Measurements from ENCODE around the gene MPL. TPM values are rescaled to one million over a fixed set of nuclear protein-coding genes. Genes with fewer than 3 reads are reported as not detected.

Gene MPL
- total and polyA plus RNA-seq, 7 donors: not detected

- no peak overlapping the region for H3K4me3 ChIP-seq
- intact Hi-C loops (cut with DNase I): loop anchor here (2.0 kb wide), 1 partner anchor 25 kb away; no protein-coding TSS in a partner anchor
- H3K27me3 ChIP-seq: no peaks in the 10 kb centered on the region
- peak overlapping the region; percentile 92 to 96 (median 94) for H3K27ac ChIP-seq
- peaks cover 0 to 29% (median 24%) of the 10 kb centered on the region in 4 donors for H3K4me1 ChIP-seq
- 58 to 87% methylated on average over 2 of the region's 2 CpGs for WGBS, 2 donors
- H3K36me3 ChIP-seq: peaks cover 12 to 51% (median 27%) of the 10 kb centered on the region in 4 donors
- DNase-seq: no peak
- H3K9me3 ChIP-seq: no peaks in the 10 kb centered on the region
- no peak for TF ChIP-seq CTCF (IDR thresholded peaks at IDR 0.05)
Observed at GRCh38 chr1:43365678-43366077, 28.1 kb downstream of the MPL start.

GRCh38 chr1:43366179-43366578, 28.6 kb downstream of the MPL start:
- peak overlapping the region; percentile 92 to 96 (median 94) for H3K27ac ChIP-seq
- H3K4me3 ChIP-seq: peak overlapping the region in 2 of 4 donors; percentile 88 to 89
- no peaks in the 10 kb centered on the region for H3K27me3 ChIP-seq
- TF ChIP-seq POLR2A (IDR thresholded peaks at IDR 0.05) (peak in 1 of 2 donors; percentile 71), POLR2AphosphoS5 (IDR thresholded peaks at IDR 0.05) (no peak)
- H3K9me3 ChIP-seq: no peaks in the 10 kb centered on the region
- intact Hi-C loops (cut with DNase I): loop anchor here (2.0 kb wide), 1 partner anchor 25 kb away; no protein-coding TSS in a partner anchor
- H3K36me3 ChIP-seq: peaks cover 12 to 46% (median 27%) of the 10 kb centered on the region in 4 donors
- DNase-seq: no peak
- WGBS, 2 donors: 12 to 53% methylated on average over 11 of the region's 11 CpGs
- peaks cover 0 to 29% (median 24%) of the 10 kb centered on the region in 4 donors for H3K4me1 ChIP-seq

- H3K27ac ChIP-seq: peak overlapping the region; percentile 92 to 96 (median 94)
- H3K9me3 ChIP-seq: no peaks in the 10 kb centered on the region
- peak overlapping the region; percentile 86 to 89 (median 88) for H3K4me3 ChIP-seq
- H3K27me3 ChIP-seq: no peaks in the 10 kb centered on the region
- DNase-seq: no peak
- TF ChIP-seq EP300 (IDR thresholded peaks at IDR 0.05) (no peak), POLR2AphosphoS5 (IDR thresholded peaks at IDR 0.05) (no peak), CTCF (IDR thresholded peaks at IDR 0.05) (no peak), POLR2A (IDR thresholded peaks at IDR 0.05) (no peak)
- peaks cover 12 to 42% (median 27%) of the 10 kb centered on the region in 4 donors for H3K36me3 ChIP-seq
- intact Hi-C loops (cut with DNase I): loop anchor here (2.0 kb wide), 1 partner anchor 24 kb away; no protein-coding TSS in a partner anchor
- H3K4me1 ChIP-seq: peaks cover 0 to 29% (median 24%) of the 10 kb centered on the region in 4 donors
- WGBS, 2 donors: 7 to 31% methylated on average over 5 of the region's 5 CpGs
Observed at GRCh38 chr1:43366601-43367025, 29.0 kb downstream of the MPL start.

GRCh38 chr1:43367026-43367903, 29.6 kb downstream of the MPL start:
- H3K4me1 ChIP-seq: peaks cover 0 to 29% (median 24%) of the 10 kb centered on the region in 4 donors
- H3K4me3 ChIP-seq: peak overlapping the region; percentile 86 to 89 (median 88)
- no peak for TF ChIP-seq EP300 (IDR thresholded peaks at IDR 0.05)
- TF ChIP-seq POLR2A (IDR thresholded peaks at IDR 0.05): peak in 1 of 2 donors; percentile 24
- H3K36me3 ChIP-seq: peaks cover 12 to 35% (median 27%) of the 10 kb centered on the region in 4 donors
- intact Hi-C loops (cut with DNase I): loop anchor here (2.0 kb wide), 1 partner anchor 24 kb away; no protein-coding TSS in a partner anchor
- WGBS, 2 donors: 0 to 3% methylated on average over 48 of the region's 48 CpGs
- no peak for DNase-seq
- peak overlapping the region; percentile 92 to 96 (median 94) for H3K27ac ChIP-seq
- no peaks in the 10 kb centered on the region for H3K27me3 ChIP-seq
- H3K9me3 ChIP-seq: no peaks in the 10 kb centered on the region

- H3K27me3 ChIP-seq: no peaks in the 10 kb centered on the region
- TF ChIP-seq POLR2A (IDR thresholded peaks at IDR 0.05) (peak in 1 of 2 donors; percentile 72), EP300 (IDR thresholded peaks at IDR 0.05) (no peak), POLR2AphosphoS5 (IDR thresholded peaks at IDR 0.05) (peak; percentile 56 to 90 (median 76)), CTCF (IDR thresholded peaks at IDR 0.05) (peak in 1 of 4 experiments; percentile 29)
- H3K27ac ChIP-seq: peak within 1 kb of the TSS; percentile 92 to 96 (median 94)
- WGBS, 2 donors: 1% methylated on average over 58 of the region's 58 CpGs
- H3K4me1 ChIP-seq: peaks cover 0 to 29% (median 24%) of the 10 kb centered on the region in 4 donors
- peak within 1 kb of the TSS; percentile 86 to 89 (median 88) for H3K4me3 ChIP-seq
- H3K9me3 ChIP-seq: no peaks in the 10 kb centered on the region
- intact Hi-C loops (cut with DNase I): loop anchor here (1.0 to 2.0 kb wide), 2 partner anchors 23 to 141 kb away; no protein-coding TSS in a partner anchor
- DNase-seq: peak; percentile 95
- H3K36me3 ChIP-seq: peaks cover 12 to 27% (median 24%) of the 10 kb centered on the region in 4 donors
Observed at GRCh38 chr1:43367904-43368645, 30.5 kb downstream of the MPL start, which contains the start of gene ELOVL1. ELOVL1 (minus strand) TSS chr1:43368011; CDS start chr1:43365609, 2,402 bp downstream.
